GM19324 (cell line): Measurements from ENCODE around the gene CHML.
"Not testable (repeated sequence)": the region's sequence is repeated elsewhere in the genome, so short reads cannot be mapped to it uniquely, and the experiment has no call there.

ENCODE experiments used
- ATAC-seq: cut with Tn5 transposase; IDR thresholded peaks from one replicate; pipeline ENCODE4 v1.9.1; 2021; ENCODE audit warnings: mild to moderate bottlenecking, moderate library complexity; ENCODE audit not compliant: unreplicated experiment, low FRiP score

CHML gene

DNA sequence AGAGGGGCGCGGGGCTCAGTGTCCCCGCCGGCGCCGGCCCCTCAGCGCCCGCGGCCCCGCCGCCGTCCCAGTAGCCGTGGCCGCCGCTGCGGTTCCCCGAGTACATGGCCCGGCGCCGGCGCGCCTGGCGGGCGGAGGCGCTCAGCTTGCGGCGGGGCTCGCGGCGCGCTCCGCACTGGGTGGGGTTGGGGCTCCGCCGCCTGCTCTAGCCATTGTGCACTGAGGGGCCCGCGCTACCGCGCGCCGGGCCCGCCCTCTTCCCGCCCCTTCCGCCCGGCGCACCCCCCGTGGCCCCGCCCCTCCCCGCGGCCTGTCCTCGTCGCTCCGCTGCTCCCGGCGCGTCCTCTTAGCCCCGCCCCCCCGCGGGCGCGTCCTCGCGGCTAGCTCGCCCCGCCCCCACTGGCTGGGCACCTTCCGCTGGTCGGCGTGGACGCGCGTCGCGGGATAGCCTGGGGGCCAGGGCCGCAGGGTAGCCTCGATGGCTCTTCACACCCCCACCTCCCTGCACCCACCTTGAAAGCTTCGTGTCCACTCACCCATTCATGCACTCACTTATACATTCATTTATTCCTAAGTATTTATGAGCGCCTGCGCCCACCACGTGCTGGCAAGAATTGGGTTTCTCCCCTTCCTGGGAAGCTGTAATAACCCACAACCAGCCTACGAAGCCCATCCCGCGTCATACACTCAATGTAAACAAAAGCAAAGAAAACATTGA is at the start of gene CHML, which contains the start of gene OPN3:
CHML (minus strand) TSS at position 221 of the 718 bp plus-strand sequence. CDS start 4,603 bp downstream, outside the sequence.
OPN3 (minus strand) TSS at position 221 of the 718 bp plus-strand sequence; CDS start at position 106, 115 bp downstream.
- peak; percentile 97 for ATAC-seq

DNA sequence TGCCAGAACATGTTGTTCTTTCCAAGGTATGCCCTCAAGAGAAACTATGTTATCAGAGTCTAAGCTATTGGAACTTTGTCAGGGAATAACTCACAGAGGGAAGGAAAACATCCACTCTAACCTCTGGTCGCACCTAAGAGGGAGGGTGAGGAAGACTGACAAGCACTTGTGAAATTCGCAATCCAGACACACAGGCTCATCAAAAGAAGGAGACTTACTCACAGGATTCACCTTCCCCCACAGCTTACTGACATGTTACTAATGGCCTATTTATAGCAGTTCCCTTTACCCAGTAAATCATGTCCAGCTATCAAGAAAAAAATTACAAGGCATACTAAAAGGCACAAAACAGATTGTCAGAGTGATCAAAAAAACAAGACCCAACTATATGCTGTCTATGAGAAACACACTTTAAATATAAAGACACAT is 48.8 kb upstream of the CHML start:
- ATAC-seq: no peak

- no peak for ATAC-seq
Observed at GRCh38 chr1:241684108-241684507, 43.9 kb upstream of the CHML start.

- ATAC-seq: no peak
Observed at GRCh38 chr1:241682921-241683320, 42.8 kb upstream of the CHML start.

- ATAC-seq: not testable (repeated sequence)
Observed at GRCh38 chr1:241681861-241682448, 41.8 kb upstream of the CHML start.

DNA sequence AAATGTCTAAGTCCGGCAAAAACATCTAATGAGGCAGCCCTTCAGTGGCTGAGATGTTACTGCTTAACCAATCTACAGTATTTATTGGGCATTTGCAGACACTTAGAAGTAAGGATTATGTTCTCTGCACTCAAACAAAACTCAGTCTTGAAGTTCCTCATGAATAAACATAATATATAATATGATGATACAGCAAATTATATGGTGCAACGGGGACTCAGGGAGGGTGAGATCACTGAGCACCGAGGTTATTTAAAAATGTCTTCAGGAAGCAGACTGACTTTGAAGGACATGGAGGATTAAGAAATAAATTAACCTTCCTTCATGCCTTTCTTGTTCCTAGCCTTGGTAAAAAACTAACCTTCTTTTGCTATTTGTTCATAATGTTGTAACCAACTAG is 39.8 kb upstream of the CHML start:
- ATAC-seq: no peak

GRCh38 chr1:241679404-241679803 is 39.2 kb upstream of the CHML start:
- no peak for ATAC-seq

GRCh38 chr1:241678536-241678935 is 38.4 kb upstream of the CHML start:
- no peak for ATAC-seq

DNA sequence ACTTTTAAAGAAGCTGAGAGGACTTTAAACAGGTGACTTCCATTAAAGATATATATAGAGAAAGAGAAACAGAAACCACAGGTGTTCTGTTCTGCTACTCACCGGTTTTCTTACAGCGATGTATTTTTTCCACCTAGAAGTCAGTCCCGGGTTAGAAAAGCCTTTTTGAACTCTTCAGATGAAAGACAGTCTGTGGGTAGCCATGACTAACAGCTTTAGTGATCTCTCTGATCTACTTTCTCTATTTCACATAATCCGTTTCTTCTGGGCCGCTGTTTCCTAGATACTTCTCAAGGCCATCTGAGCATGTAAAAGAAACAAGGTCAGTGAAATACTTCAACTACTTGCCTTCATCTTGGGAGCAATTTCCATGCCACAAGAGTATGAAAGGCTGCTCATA is 37.0 kb upstream of the CHML start:
- peak; percentile 90 for ATAC-seq

- no peak for ATAC-seq
Observed at GRCh38 chr1:241675983-241676382, 35.8 kb upstream of the CHML start.

DNA sequence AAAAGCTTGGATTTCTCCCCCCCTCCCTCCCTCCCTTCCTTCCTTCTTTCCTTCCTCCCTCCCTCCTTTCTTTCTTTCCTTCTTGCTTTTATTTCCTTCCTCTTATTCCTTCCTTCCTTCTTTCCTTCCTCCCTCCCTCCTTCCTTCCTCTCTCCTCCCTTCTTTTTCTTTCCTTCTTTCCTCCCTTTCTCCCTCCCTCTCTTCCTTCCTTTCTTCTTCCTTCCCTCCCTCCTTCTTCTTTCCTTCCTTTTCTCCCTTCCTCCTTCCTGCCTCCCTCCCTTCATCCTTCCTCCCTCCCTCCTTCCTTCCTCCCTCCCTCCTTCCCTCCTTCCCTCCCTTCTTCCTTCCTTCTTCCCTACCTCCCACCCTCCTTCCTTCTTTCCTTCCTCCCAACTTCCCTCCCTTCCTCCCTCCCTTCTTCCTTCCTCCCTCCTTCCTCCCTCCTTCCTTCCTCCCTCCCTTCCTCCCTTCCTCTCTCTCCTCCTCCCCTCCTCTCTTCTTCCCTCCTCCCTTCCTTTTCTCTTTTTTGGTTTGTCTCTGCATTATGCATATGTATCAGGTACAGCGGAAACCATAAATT is 34.7 kb upstream of the CHML start:
- no peak for ATAC-seq

DNA sequence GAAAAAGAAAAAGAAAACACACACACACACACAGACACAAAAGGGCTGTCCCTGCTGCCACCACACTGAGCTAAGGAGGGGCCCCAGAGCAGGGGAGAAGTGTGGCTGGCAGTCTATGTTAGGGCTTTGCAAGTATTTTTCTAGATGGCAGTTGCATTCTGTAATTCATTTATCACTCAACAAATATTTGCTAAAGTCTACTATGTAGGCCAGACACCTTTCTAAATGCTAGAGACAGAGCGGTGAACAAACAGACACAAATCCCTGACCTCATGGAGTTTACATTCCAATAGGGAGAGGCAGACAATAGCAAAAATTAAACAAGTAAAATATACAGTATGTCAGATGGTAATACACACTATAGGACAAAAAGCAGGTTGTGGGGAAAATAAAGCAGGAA is 32.1 kb upstream of the CHML start:
- ATAC-seq: no peak

- ATAC-seq: no peak
Observed at GRCh38 chr1:241666419-241666818, 26.2 kb upstream of the CHML start.

DNA sequence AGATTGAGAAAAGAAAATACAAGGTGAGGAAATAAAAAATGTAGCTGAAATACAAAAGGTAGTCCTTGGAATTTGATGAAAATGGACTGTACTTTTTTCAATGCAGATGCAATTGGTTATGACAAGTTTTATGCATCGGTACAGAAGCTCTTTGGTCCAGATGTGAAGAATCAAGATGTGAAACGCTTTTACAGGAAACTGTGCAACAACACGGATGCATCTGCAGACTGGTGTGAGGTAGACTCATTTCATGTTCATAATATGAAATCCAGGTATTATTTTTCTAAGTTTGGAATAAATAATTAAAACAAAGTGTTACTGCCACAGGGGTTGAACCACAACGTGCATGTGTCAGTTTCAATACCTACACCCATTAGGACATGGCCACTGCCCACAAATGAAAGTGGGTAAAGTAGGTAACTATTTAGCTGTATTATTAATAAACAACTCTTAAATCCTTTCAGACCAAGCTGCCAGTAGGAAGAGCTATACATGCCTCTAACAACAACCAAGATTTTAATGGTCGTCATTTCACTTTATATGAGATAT is 20.3 kb upstream of the CHML start:
- ATAC-seq: no peak

GRCh38 chr1:241659016-241659415 is 18.8 kb upstream of the CHML start:
- not testable (repeated sequence) for ATAC-seq

DNA sequence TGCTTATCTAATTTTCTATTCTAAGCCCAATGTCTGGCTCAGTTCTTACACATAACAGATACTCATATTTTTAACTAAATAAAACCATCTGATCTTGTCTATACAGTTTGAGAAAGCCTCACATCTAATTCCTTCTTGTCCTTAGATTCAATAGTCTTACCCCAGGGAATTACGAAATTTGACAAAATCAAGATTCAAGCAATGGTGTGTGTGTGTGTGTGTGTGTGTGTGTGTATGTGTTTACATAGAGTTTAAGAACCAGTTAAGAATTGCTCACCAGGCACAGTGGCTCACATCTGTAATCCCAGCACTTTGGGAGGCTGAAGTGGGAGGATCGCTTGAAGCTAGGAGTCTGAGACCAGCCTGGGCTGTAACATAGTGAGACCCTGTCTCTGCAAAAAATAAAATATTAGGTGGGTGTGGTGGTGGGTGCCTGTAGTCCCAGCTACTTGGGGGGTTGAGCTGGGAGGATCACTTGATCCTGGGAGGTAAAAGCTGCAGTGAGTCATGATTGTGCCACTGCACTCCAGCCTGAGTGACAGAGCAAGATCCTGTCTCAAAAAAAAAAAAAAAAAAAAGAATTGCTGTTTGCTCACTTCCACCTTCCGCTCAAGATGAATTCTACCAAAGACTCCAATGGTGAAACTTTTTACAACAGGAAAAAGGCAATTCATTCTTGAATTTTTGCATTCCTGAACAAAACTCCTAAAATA is 18.1 kb upstream of the CHML start:
- no peak for ATAC-seq

DNA sequence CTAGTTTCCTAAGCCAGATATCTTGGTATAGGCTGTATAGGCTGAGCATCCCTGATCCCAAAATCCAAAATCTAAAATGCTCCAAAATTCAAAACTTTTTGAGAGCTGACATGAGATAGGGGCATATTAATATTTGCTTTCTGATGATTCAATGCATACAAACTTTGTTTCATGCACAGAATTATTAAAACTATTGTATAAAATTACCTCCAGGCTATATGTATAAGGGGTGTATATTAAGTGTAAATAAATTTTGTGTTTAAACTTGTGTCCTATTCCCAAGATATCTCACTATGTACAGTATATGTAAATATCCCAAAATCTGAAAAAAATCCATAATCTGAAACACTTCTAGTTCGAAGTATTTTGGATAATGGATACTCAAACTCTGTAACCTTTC is 14.5 kb upstream of the CHML start:
- ATAC-seq: no peak

DNA sequence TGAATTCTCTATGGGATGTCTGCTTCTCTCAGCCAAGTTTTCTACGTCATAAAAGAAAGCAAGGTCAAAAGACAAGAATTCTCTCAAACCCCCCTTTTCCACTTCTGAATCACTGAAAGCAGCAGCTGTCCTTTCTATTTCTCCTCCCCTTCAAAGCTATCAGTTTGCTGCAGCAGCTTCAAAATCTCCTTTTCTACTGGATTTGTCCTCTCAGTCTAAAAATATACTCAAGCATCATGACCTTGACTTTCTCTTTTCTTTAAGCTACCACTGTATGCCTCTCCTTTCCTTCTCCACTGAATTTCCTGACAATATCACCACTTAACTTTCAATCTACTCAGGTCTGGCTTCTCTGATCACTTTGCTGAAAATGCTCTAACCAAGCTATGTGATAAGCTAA is 13.8 kb upstream of the CHML start:
- ATAC-seq: no peak

DNA sequence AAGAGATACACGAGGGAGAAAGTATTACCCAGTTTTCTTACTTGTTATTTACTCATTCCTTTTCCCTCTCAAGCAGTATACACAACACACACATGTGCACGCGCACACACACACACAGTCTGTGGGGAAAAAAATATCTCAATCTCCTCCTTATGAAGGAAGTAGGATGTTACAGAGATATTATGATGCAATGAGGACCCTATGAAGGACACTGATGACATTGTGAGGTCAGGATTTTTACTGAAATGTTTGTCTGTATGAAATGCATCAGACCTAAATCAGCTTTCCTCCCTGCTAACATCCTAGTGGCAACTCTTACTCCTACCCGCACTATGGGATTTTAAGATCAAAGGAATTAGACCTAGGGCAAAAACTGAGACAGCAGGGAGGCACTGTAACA is 11.8 kb upstream of the CHML start, which contains the start of gene WDR64:
WDR64 (plus strand) TSS at position 270 of the 400 bp plus-strand sequence. CDS start 204 bp downstream, outside the sequence.
- ATAC-seq: no peak

DNA sequence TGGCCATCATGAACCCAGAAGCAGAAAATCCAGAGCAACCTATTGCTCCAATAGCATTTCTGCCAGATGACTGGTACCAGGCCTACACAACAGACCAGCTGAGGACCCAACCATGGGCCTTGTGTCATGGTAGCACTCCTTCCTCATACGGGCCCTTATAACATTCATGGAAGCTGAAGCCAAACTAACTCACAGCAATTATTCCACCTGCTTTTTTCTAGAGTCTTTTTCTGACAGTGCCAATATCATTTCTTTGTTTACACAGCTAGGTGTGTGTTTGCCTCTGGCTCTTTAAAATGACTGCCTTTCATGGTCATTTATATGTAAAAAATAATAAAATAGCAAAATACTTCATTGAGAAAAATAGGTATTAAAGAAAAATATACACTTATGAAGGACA is 8.0 kb upstream of the CHML start:
- ATAC-seq: no peak

- no peak for ATAC-seq
Observed at GRCh38 chr1:241647658-241648057, 7.5 kb upstream of the CHML start.
